PC-9 (cell line): ENCODE measurements around the gene OTUD7B.

Source experiments
- EZH2 ChIP-seq: fragments of 200-600 bp; sonication (generic); IDR thresholded peaks from 2 replicates; pipeline ENCODE4 v1.8.0; 2017; ENCODE audit warnings: antibody characterized with exemption, low read depth
- TF ChIP-seq, protein P1 (sequence below): fragments of 200-600 bp; sonication (generic); conservative IDR thresholded peaks from 2 replicates; pipeline ENCODE4 v1.6.1; 2017; ENCODE audit warnings: mixed run types, antibody characterized with exemption, mild to moderate bottlenecking, moderate library complexity

DNA sequence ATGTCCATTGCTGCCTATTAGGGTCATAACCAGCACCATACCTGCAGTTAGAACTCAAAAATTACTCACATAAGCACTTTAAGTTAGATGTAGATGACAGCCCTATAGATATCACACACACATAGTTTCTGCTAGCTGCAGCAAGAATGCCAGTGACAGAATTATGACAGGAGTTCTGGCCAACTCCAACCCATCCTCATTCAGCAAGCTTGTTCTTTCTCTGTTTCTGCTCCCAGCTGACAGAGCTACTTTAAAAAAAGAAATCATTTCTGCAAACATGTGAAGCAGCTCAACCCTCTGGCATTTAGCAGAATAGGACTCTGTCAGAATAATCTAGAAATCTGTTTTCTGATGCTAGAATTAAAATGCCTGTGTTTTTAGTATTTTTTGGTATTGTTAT lies 23.8 kb upstream of the OTUD7B start:
- TF ChIP-seq, protein P1, sequence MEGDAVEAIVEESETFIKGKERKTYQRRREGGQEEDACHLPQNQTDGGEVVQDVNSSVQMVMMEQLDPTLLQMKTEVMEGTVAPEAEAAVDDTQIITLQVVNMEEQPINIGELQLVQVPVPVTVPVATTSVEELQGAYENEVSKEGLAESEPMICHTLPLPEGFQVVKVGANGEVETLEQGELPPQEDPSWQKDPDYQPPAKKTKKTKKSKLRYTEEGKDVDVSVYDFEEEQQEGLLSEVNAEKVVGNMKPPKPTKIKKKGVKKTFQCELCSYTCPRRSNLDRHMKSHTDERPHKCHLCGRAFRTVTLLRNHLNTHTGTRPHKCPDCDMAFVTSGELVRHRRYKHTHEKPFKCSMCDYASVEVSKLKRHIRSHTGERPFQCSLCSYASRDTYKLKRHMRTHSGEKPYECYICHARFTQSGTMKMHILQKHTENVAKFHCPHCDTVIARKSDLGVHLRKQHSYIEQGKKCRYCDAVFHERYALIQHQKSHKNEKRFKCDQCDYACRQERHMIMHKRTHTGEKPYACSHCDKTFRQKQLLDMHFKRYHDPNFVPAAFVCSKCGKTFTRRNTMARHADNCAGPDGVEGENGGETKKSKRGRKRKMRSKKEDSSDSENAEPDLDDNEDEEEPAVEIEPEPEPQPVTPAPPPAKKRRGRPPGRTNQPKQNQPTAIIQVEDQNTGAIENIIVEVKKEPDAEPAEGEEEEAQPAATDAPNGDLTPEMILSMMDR = no peak
- no peak for TF ChIP-seq EZH2
